Fibroblast of the conjunctiva (primary cell): Measurements from ENCODE around the gene CD209.
"Not testable (repeated sequence)": the region's sequence is repeated elsewhere in the genome, so short reads cannot be mapped to it uniquely, and the experiment has no call there.

Experiments used
- DNase-seq: peaks from one replicate; pipeline ENCODE4 v3.0.0-alpha.2; 2010; ENCODE audit warnings: low read depth

The CD209 gene

GRCh38 chr19:7767487-7767886 is 20.2 kb upstream of the CD209 start:
- DNase-seq, result no peak

GRCh38 chr19:7766535-7766934 is 19.2 kb upstream of the CD209 start:
- no peak for DNase-seq

- not testable (repeated sequence) for DNase-seq
These were observed 17.7 kb upstream of the CD209 start for GRCh38 chr19:7765043-7765442.

- not testable (repeated sequence) for DNase-seq
These were observed 16.8 kb upstream of the CD209 start for GRCh38 chr19:7764157-7764556.

- no peak for DNase-seq
These were observed 16.4 kb upstream of the CD209 start for GRCh38 chr19:7763696-7764095.

- no peak for DNase-seq
These were observed 15.5 kb upstream of the CD209 start, which contains the start of gene CLEC4M for GRCh38 chr19:7762719-7763293. Gene CLEC4M (plus strand): TSS chr19:7763243. CDS start chr19:7763267, 24 bp downstream.

GRCh38 chr19:7759156-7759555 is 11.8 kb upstream of the CD209 start:
- no peak for DNase-seq

- DNase-seq, result no peak
These were observed 10.0 kb upstream of the CD209 start for GRCh38 chr19:7757358-7757757.

- DNase-seq, result no peak
These were observed 8.9 kb upstream of the CD209 start for GRCh38 chr19:7756258-7756657.

GRCh38 chr19:7751157-7751783 is 3.9 kb upstream of the CD209 start:
- DNase-seq, result no peak

- DNase-seq, result no peak
These were observed 1.4 kb upstream of the CD209 start for GRCh38 chr19:7748756-7749155.

GRCh38 chr19:7748171-7748570 is 837 bp upstream of the CD209 start:
- DNase-seq, result no peak

GRCh38 chr19:7746306-7746705 is 1.0 kb downstream of the CD209 start:
- not testable (repeated sequence) for DNase-seq

GRCh38 chr19:7744871-7745650 is 2.3 kb downstream of the CD209 start:
- no peak for DNase-seq

GRCh38 chr19:7744199-7744786 is 3.0 kb downstream of the CD209 start:
- DNase-seq, result no peak

GRCh38 chr19:7743425-7743841 is 3.9 kb downstream of the CD209 start:
- no peak for DNase-seq

GRCh38 chr19:7742991-7743390 is 4.3 kb downstream of the CD209 start:
- no peak for DNase-seq

GRCh38 chr19:7742575-7742974 is 4.8 kb downstream of the CD209 start:
- no peak for DNase-seq

GRCh38 chr19:7740682-7741054 is 6.7 kb downstream of the CD209 start:
- DNase-seq, result no peak

GRCh38 chr19:7739801-7740681 is 7.3 kb downstream of the CD209 start:
- DNase-seq, result no peak

GRCh38 chr19:7739211-7739755 is 8.1 kb downstream of the CD209 start:
- DNase-seq, result no peak

- DNase-seq, result no peak
These were observed 9.3 kb downstream of the CD209 start for GRCh38 chr19:7738023-7738422.
